ENCODE measurements around the gene CTU1. TPM values are rescaled to one million over a fixed set of nuclear protein-coding genes. Genes with fewer than 3 reads are reported as not detected.

Gene CTU1
- total RNA-seq, 1 experiment from 2014 or later: 9.3 TPM

DNA sequence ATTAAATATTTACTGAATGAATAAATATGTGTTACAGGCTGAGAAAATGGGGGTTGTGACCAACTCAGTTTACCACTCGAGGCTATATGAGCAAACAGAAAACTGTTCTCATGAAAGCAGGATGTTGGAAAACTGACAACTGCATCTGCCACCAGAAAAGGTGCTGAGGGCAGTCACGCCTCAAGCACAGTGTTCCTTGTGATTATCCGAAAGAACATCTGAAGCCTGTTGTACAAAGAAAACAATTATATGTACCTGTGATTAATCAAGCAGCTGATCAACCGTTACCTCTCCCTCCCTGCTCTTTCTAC, 37.2 kb downstream of the CTU1 start:
- H3K4me1 ChIP-seq (ENCODE audit: control insufficient read depth, insufficient read depth, low read length): no peaks in the 10 kb centered on the region
- no peaks in the 10 kb centered on the region for H3K27me3 ChIP-seq (ENCODE audit: control insufficient read depth, insufficient read depth, low read length)
- in situ Hi-C loops (cut with HindIII; ENCODE audit: low pct_unique_long_range_greater_than_20kb, low sequenced_read_pairs): no loop called here
- intact Hi-C loops (cut with micrococcal nuclease; ENCODE audit: unreplicated experiment): no loop called here
- DNase-seq (ENCODE audit: low read depth, low spot score) (no peak), ATAC-seq (no peak)
- H3K27ac ChIP-seq (ENCODE audit: low read length): no peak overlapping the region
- TF ChIP-seq SIN3A (IDR thresholded peaks at IDR 0.05; ENCODE audit: borderline replicate concordance, insufficient read depth, low read depth, low read length) (no peak), POLR2AphosphoS5 (IDR thresholded peaks at IDR 0.05; ENCODE audit: low read depth, low read length) (no peak), CTCF (IDR thresholded peaks at IDR 0.05) (no peak), TCF7L2 (IDR thresholded peaks at IDR 0.05; ENCODE audit: low read depth, low read length) (no peak)
- TF ChIP-seq, protein P1, sequence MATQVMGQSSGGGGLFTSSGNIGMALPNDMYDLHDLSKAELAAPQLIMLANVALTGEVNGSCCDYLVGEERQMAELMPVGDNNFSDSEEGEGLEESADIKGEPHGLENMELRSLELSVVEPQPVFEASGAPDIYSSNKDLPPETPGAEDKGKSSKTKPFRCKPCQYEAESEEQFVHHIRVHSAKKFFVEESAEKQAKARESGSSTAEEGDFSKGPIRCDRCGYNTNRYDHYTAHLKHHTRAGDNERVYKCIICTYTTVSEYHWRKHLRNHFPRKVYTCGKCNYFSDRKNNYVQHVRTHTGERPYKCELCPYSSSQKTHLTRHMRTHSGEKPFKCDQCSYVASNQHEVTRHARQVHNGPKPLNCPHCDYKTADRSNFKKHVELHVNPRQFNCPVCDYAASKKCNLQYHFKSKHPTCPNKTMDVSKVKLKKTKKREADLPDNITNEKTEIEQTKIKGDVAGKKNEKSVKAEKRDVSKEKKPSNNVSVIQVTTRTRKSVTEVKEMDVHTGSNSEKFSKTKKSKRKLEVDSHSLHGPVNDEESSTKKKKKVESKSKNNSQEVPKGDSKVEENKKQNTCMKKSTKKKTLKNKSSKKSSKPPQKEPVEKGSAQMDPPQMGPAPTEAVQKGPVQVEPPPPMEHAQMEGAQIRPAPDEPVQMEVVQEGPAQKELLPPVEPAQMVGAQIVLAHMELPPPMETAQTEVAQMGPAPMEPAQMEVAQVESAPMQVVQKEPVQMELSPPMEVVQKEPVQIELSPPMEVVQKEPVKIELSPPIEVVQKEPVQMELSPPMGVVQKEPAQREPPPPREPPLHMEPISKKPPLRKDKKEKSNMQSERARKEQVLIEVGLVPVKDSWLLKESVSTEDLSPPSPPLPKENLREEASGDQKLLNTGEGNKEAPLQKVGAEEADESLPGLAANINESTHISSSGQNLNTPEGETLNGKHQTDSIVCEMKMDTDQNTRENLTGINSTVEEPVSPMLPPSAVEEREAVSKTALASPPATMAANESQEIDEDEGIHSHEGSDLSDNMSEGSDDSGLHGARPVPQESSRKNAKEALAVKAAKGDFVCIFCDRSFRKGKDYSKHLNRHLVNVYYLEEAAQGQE (IDR thresholded peaks at IDR 0.05; ENCODE audit: insufficient read depth in 1 of 2, low read depth in 2 of 2, low read length in 1 of 2): no peak
- BruUV-seq (replicated peaks): no TSS peak
- H3K4me3 ChIP-seq (ENCODE audit: low read depth in 2 of 2, low read length in 2 of 2): no peak overlapping the region
- ChIA-PET CTCF (no interaction called here), POLR2A (no interaction called here)
- no peaks in the 10 kb centered on the region for H3K36me3 ChIP-seq (ENCODE audit: control insufficient read depth, insufficient read depth, low read length)
- H3K9me3 ChIP-seq (ENCODE audit: control insufficient read depth, insufficient read depth, low read depth, low read length): 0 out of 2 replicates have a peak, but pooled peaks cover 4% of the 10 kb centered on the region

GRCh38 chr19:51070334-51071094, 37.7 kb downstream of the CTU1 start:
- no peaks in the 10 kb centered on the region for H3K27me3 ChIP-seq (ENCODE audit: control insufficient read depth, insufficient read depth, low read length)
- TF ChIP-seq, protein P1 (IDR thresholded peaks at IDR 0.05; ENCODE audit: insufficient read depth in 1 of 2, low read depth in 2 of 2, low read length in 1 of 2): no peak
- no peak for TF ChIP-seq TCF7L2 (IDR thresholded peaks at IDR 0.05; ENCODE audit: low read depth, low read length)
- TF ChIP-seq POLR2AphosphoS5 (IDR thresholded peaks at IDR 0.05; ENCODE audit: low read depth, low read length): no peak
- TF ChIP-seq SIN3A (IDR thresholded peaks at IDR 0.05; ENCODE audit: borderline replicate concordance, insufficient read depth, low read depth, low read length): no peak
- TF ChIP-seq CTCF (IDR thresholded peaks at IDR 0.05): no peak
- no TSS peak for BruUV-seq (replicated peaks)
- 0 out of 2 replicates have a peak, but pooled peaks cover 4% of the 10 kb centered on the region for H3K9me3 ChIP-seq (ENCODE audit: control insufficient read depth, insufficient read depth, low read depth, low read length)
- intact Hi-C loops (cut with micrococcal nuclease; ENCODE audit: unreplicated experiment) (no loop called here), in situ Hi-C loops (cut with HindIII; ENCODE audit: low pct_unique_long_range_greater_than_20kb, low sequenced_read_pairs) (no loop called here)
- no peak overlapping the region for H3K27ac ChIP-seq (ENCODE audit: low read length)
- H3K36me3 ChIP-seq (ENCODE audit: control insufficient read depth, insufficient read depth, low read length): no peaks in the 10 kb centered on the region
- ATAC-seq (no peak), DNase-seq (ENCODE audit: low read depth, low spot score) (no peak)
- CTCF ChIA-PET: no interaction called here
- H3K4me1 ChIP-seq (ENCODE audit: control insufficient read depth, insufficient read depth, low read length): no peaks in the 10 kb centered on the region
- H3K4me3 ChIP-seq (ENCODE audit: low read depth in 2 of 2, low read length in 2 of 2): no peak overlapping the region
- POLR2A ChIA-PET: interaction anchor here (0.5 kb wide), 1 partner anchor 325 kb away, joined by 8 read pairs; no protein-coding TSS in a partner anchor

Data from Panc1 (cell line).